ENCODE results near the gene MTARC2.

DNA sequence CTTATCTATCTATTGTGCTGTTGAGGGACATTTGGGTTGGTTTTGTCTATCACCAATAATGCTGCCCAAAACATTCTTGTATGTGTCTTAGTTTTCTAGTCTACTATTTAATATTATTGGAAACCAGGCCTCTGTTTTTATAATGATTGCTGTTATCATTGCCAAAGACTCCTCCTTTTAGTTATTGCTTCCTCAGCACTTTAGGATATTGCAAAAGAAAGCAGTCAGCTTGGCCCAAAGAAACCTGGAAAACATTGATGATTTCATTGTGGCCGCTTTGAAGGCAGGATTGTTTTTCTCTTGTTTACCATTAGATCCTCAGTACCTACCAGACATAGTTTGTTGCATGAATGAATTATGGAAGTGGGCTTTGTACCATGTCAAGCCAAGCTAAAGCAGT is 20.6 kb upstream of the MTARC2 start:
- TF ChIP-seq, protein P1, sequence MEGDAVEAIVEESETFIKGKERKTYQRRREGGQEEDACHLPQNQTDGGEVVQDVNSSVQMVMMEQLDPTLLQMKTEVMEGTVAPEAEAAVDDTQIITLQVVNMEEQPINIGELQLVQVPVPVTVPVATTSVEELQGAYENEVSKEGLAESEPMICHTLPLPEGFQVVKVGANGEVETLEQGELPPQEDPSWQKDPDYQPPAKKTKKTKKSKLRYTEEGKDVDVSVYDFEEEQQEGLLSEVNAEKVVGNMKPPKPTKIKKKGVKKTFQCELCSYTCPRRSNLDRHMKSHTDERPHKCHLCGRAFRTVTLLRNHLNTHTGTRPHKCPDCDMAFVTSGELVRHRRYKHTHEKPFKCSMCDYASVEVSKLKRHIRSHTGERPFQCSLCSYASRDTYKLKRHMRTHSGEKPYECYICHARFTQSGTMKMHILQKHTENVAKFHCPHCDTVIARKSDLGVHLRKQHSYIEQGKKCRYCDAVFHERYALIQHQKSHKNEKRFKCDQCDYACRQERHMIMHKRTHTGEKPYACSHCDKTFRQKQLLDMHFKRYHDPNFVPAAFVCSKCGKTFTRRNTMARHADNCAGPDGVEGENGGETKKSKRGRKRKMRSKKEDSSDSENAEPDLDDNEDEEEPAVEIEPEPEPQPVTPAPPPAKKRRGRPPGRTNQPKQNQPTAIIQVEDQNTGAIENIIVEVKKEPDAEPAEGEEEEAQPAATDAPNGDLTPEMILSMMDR (IDR thresholded peaks at IDR 0.05 in 8 of 11, conservative IDR thresholded peaks at IDR 0.05 in 3 of 11), result no peak
- TF ChIP-seq POLR2A (IDR thresholded peaks at IDR 0.05), result no peak

Measured in spleen (tissue), 7 donors.